ENCODE measurements around the gene SPCS2. TPM values are rescaled to one million over a fixed set of nuclear protein-coding genes. Genes with fewer than 3 reads are reported as not detected.
A peak's percentile ranks its signal among the peaks of the same experiment; 100 is the strongest.
"Not testable (repeated sequence)": the region's sequence is repeated elsewhere in the genome, so short reads cannot be mapped to it uniquely, and the experiment has no call there.

SPCS2 gene
- total and polyA plus RNA-seq, 2 donors, result 49.9 to 99.7 TPM

GRCh38 chr11:74992852-74993251 is 43.8 kb downstream of the SPCS2 start:
- Histone ChIP-seq H3K27ac (ENCODE audit: low read depth) (no peak overlapping the region), H3K4me1 (ENCODE audit: insufficient read depth) (no peaks in the 10 kb centered on the region), H3K36me3 (ENCODE audit: insufficient read depth) (peaks cover 2% of the 10 kb centered on the region), H3K4me3 (ENCODE audit: low read depth, low read length) (no peak overlapping the region)
- 96% methylated on average over 5 of the region's 5 CpGs for WGBS
- no peak for DNase-seq (ENCODE audit: extremely low spot score)

- no peak overlapping the region for H3K4me3 ChIP-seq (ENCODE audit: low read depth, low read length)
- 95% methylated on average over 3 of the region's 3 CpGs for WGBS
- peaks cover under 1% of the 10 kb centered on the region for H3K36me3 ChIP-seq (ENCODE audit: insufficient read depth)
- no peak for DNase-seq (ENCODE audit: extremely low spot score)
- H3K4me1 ChIP-seq (ENCODE audit: insufficient read depth), result no peaks in the 10 kb centered on the region
- no peak overlapping the region for H3K27ac ChIP-seq (ENCODE audit: low read depth)
Measured at GRCh38 chr11:75000975-75001354, 51.9 kb downstream of the SPCS2 start.

- no peak overlapping the region for H3K27ac ChIP-seq (ENCODE audit: low read depth)
Measured at GRCh38 chr11:75001686-75002085, 52.6 kb downstream of the SPCS2 start.

DNA sequence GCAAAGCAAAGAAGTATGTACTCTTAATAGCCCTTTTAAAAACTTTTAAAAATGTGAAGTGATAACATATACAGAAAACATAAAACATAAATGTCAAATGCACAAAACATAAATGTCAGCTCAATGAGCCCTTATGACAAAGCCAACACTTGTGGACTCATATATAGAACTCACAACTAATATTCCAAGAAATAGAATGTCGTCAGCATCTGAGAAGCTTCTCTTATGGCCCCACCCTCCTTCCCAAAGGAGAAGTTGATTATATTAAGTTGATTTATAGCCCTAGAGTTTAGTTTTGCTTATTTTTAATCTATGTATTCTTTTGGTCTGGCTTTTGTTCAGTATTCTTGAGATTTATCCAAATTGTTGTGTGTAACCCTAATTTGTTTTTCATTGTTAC is 53.5 kb downstream of the SPCS2 start:
- Histone ChIP-seq H3K36me3 (ENCODE audit: insufficient read depth) (no peaks in the 10 kb centered on the region), H3K27ac (ENCODE audit: low read depth) (no peak overlapping the region), H3K4me3 (ENCODE audit: low read depth, low read length) (no peak overlapping the region), H3K4me1 (ENCODE audit: insufficient read depth) (no peaks in the 10 kb centered on the region)
- no peak for DNase-seq (ENCODE audit: extremely low spot score)
- 87% methylated on average over 1 of the region's 1 CpG for WGBS

More at GRCh38 chr11:75001686-75002085, 52.6 kb downstream of the SPCS2 start:
- WGBS, result 90% methylated on average over 3 of the region's 3 CpGs
- DNase-seq (ENCODE audit: extremely low spot score), result no peak
- no peak overlapping the region for H3K4me3 ChIP-seq (ENCODE audit: low read depth, low read length)
- H3K36me3 ChIP-seq (ENCODE audit: insufficient read depth), result no peaks in the 10 kb centered on the region
- H3K4me1 ChIP-seq (ENCODE audit: insufficient read depth), result no peaks in the 10 kb centered on the region

- no peak overlapping the region for H3K4me3 ChIP-seq (ENCODE audit: low read depth, low read length)
- no peaks in the 10 kb centered on the region for H3K4me1 ChIP-seq (ENCODE audit: insufficient read depth)
- no peak overlapping the region for H3K27ac ChIP-seq (ENCODE audit: low read depth)
- no peak for DNase-seq (ENCODE audit: extremely low spot score)
- WGBS, result 82% methylated on average over 1 of the region's 1 CpG
- H3K36me3 ChIP-seq (ENCODE audit: insufficient read depth), result no peaks in the 10 kb centered on the region
Measured at GRCh38 chr11:75004215-75004614, 55.1 kb downstream of the SPCS2 start.

DNA sequence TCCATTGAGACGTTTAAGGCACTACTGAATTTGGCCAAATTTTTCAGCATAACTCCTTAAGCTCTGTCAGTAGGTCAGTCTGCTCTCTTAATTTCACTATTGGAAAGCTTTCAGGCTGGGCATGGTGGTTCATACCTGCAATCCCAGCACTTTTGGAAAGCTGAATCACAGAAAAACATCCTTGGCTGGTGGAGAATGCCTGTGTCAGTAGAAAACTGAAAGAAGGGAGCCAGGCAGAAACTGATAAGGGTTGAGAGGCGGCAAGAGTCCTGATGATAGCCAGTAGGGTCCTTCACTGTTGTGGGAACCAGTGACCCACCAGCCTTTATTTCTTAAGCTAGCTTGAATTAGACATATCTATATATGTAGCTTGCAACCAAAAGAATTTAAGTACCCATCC is 62.3 kb downstream of the SPCS2 start:
- no peak overlapping the region for H3K4me3 ChIP-seq (ENCODE audit: low read depth, low read length)
- no peak for DNase-seq (ENCODE audit: extremely low spot score)
- no peaks in the 10 kb centered on the region for H3K36me3 ChIP-seq (ENCODE audit: insufficient read depth)
- whole genome bisulfite sequencing, result 79% methylated on average over 2 of the region's 2 CpGs
- no peak overlapping the region for H3K27ac ChIP-seq (ENCODE audit: low read depth)
- no peaks in the 10 kb centered on the region for H3K4me1 ChIP-seq (ENCODE audit: insufficient read depth)

DNA sequence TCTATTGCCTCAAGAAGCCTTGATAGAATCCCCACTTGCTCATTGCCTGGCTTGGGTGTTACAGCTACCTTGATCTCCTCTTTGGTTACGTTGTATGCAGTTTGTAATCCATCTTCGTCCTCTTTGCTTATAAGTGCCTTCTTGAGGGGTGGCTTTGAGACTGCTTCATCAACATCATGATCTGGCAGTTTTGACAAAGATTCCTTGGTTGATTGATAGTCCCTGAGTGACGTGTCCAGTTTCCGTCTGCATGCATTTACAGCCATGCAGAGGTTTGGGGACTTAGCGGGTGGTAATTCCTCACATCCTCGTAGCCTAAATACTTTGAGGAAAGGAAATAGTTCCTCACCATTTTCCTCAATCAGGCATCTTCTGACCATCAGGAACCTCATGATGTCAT is 62.8 kb downstream of the SPCS2 start:
- Histone ChIP-seq H3K4me1 (ENCODE audit: insufficient read depth) (no peaks in the 10 kb centered on the region), H3K27ac (ENCODE audit: low read depth) (no peak overlapping the region)
- WGBS, result 93% methylated on average over 6 of the region's 6 CpGs

GRCh38 chr11:75013051-75013450 is 64.0 kb downstream of the SPCS2 start:
- H3K36me3 ChIP-seq (ENCODE audit: insufficient read depth), result no peaks in the 10 kb centered on the region
- no peaks in the 10 kb centered on the region for H3K4me1 ChIP-seq (ENCODE audit: insufficient read depth)
- no peak for DNase-seq (ENCODE audit: extremely low spot score)
- H3K4me3 ChIP-seq (ENCODE audit: low read depth, low read length), result no peak overlapping the region
- no peak overlapping the region for H3K27ac ChIP-seq (ENCODE audit: low read depth)

More for the DNA sequence above, 62.8 kb downstream of the SPCS2 start:
- H3K4me3 ChIP-seq (ENCODE audit: low read depth, low read length), result no peak overlapping the region
- DNase-seq (ENCODE audit: extremely low spot score), result no peak
- H3K36me3 ChIP-seq (ENCODE audit: insufficient read depth), result no peaks in the 10 kb centered on the region

GRCh38 chr11:75014129-75014528 is 65.1 kb downstream of the SPCS2 start:
- DNase-seq (ENCODE audit: extremely low spot score), result no peak
- Histone ChIP-seq H3K27ac (ENCODE audit: low read depth) (no peak overlapping the region), H3K36me3 (ENCODE audit: insufficient read depth) (no peaks in the 10 kb centered on the region), H3K4me1 (ENCODE audit: insufficient read depth) (no peaks in the 10 kb centered on the region), H3K4me3 (ENCODE audit: low read depth, low read length) (no peak overlapping the region)
- WGBS, result 11% methylated on average over 1 of the region's 1 CpG

- DNase-seq (ENCODE audit: extremely low spot score); H3K4me3 ChIP-seq (ENCODE audit: low read depth, low read length); H3K4me1 ChIP-seq (ENCODE audit: insufficient read depth); H3K36me3 ChIP-seq (ENCODE audit: insufficient read depth); H3K27ac ChIP-seq (ENCODE audit: low read depth): not testable (repeated sequence)
- 95% methylated on average over 3 of the region's 3 CpGs for WGBS
Measured at GRCh38 chr11:75019200-75019599, 70.1 kb downstream of the SPCS2 start.

DNA sequence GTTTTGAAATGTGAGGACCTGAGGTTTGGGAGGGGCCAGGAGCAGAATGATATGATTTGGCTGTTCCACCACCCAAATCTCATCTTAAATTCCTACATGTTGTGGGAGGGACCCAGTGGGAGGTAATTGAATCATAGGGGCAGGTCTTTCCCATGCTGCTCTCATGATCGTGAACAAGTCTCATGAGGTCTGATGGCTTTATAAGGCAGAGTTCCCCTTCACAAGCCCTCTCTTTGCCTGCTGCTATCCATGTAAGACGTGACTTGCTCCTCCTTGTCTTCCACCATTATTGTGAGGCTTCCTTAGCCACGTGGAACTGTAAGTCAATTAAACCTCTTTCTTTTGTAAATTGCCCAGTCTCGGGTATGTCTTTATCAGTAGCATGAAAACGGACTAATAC is 71.3 kb downstream of the SPCS2 start:
- H3K36me3 ChIP-seq (ENCODE audit: insufficient read depth), result not testable (repeated sequence)

DNA sequence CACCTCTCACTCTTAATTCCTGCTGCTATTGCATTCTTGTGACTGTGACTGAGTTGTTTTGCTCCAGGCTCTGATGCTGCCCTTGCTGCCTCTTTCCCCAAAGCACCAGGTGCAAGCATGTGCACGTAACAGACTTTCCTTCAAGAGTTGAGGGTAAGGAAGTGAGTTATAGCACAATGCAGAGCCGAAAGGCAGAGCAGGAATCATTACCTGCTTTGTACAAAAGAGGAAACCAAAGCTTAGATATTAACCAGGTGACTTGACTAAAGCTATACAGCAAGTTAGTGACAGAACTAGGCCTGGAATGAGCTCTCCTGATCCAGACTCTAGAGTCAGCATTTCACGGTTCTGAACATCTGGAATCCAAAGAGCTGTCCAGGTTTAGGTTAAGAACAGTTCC is 73.2 kb downstream of the SPCS2 start:
- Histone ChIP-seq H3K4me3 (ENCODE audit: low read depth, low read length) (no peak overlapping the region), H3K27ac (ENCODE audit: low read depth) (no peak overlapping the region), H3K4me1 (ENCODE audit: insufficient read depth) (no peaks in the 10 kb centered on the region), H3K36me3 (ENCODE audit: insufficient read depth) (no peaks in the 10 kb centered on the region)
- DNase-seq (ENCODE audit: extremely low spot score), result no peak
- 84% methylated on average over 3 of the region's 3 CpGs for WGBS

More for the DNA sequence above, 71.3 kb downstream of the SPCS2 start:
- H3K27ac ChIP-seq (ENCODE audit: low read depth); H3K4me3 ChIP-seq (ENCODE audit: low read depth, low read length); DNase-seq (ENCODE audit: extremely low spot score); H3K4me1 ChIP-seq (ENCODE audit: insufficient read depth): not testable (repeated sequence)
- 78% methylated on average over 5 of the region's 5 CpGs for WGBS

DNA sequence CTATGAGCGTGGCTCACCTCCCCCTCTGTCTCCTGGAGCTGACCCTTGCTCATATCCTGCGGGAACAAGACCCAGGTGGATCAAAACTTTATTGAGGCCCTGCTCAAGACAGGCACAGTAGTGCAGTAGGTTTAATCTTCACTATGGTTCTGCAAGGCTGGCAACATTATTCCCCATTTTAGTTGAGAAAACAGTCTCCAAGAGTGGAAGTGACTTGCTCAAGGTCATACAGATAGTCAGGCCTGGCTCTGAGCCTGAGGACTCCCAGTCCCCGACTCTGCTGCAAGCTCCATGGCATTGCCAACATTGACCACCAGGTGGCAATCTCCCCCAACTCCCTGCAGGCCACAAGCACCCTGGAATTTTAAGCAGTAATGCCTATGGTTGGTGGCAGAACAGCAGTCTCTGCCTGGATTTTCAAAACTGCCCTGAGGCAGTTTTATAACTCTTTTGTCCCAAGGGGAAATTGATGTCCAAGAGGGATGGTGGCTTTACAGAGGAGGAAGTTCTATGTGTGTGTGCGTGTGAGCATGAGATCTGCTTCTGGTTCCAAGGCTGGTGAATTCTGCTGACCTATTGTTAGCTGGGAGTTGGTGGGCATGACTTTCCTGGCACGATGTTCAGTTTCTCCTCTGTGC is 73.8 kb downstream of the SPCS2 start:
- no peaks in the 10 kb centered on the region for H3K4me1 ChIP-seq (ENCODE audit: insufficient read depth)
- no peak overlapping the region for H3K27ac ChIP-seq (ENCODE audit: low read depth)
- H3K4me3 ChIP-seq (ENCODE audit: low read depth, low read length), result no peak overlapping the region
- 56% methylated on average over 5 of the region's 5 CpGs for whole genome bisulfite sequencing
- DNase-seq (ENCODE audit: extremely low spot score), result peak; percentile 40
- no peaks in the 10 kb centered on the region for H3K36me3 ChIP-seq (ENCODE audit: insufficient read depth)

DNA sequence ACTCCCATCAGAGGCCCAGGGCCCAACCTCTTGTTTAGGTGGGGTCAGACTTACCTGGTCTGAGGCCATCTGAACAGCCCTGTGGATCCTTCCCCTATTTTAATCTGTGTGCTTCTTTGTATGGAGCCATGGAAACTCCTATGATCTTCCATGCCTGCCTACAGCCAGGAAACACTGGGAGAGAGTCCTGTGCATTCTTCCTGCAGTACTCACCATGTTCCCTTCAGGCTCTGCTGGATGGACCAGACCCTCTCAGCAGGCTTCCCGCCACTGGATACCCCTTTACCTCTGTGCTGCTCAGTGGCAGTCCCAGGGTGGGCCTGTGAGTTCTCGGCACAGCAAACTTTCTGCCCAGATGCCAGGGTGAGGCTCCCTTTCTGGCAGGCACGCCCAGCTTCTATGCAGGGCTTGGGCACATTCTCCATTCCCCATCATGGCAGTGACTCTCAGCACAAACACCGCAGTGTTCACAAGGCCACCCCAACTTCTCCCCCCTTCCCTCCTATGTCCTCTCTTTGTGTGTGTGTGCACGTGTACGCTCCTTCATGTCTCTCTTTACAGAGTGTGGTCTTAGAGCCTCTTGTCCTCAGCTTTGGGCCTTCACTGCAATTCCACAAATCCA is 74.5 kb downstream of the SPCS2 start:
- 92% methylated on average over 6 of the region's 6 CpGs for WGBS
- no peak for DNase-seq (ENCODE audit: extremely low spot score)
- Histone ChIP-seq H3K36me3 (ENCODE audit: insufficient read depth) (no peaks in the 10 kb centered on the region), H3K4me3 (ENCODE audit: low read depth, low read length) (no peak overlapping the region), H3K4me1 (ENCODE audit: insufficient read depth) (no peaks in the 10 kb centered on the region), H3K27ac (ENCODE audit: low read depth) (no peak overlapping the region)

Data from urinary bladder (tissue), 4 donors.